Occipital lobe (tissue), 3 donors: Measurements from ENCODE around the gene PARG. TPM values are rescaled to one million over a fixed set of nuclear protein-coding genes. Genes with fewer than 3 reads are reported as not detected.
"Not testable (repeated sequence)": the region's sequence is repeated elsewhere in the genome, so short reads cannot be mapped to it uniquely, and the experiment has no call there.

ENCODE experiments used
- DNase-seq: peaks from one replicate; lab custom pipeline; 2025; lab: John Stamatoyannopoulos, UW
- small RNA-seq: library from RNA; depleted of rRNA; stranded (forward); fragments of <200 nt; gene quantifications from one replicate; pipeline ENCODE3, GENCODE V24; 2014
- total RNA-seq: library from RNA; depleted of rRNA; stranded (reverse); fragments of >200 nt; gene quantifications from one replicate; pipeline ENCODE4 v1.2.3, GENCODE V29; 2014

PARG gene
- total RNA-seq, 1 donor from 2014 or later: 127 TPM

GRCh38 chr10:49830016-49830415 lies 111.8 kb downstream of the PARG start:
- no peak for DNase-seq

DNA sequence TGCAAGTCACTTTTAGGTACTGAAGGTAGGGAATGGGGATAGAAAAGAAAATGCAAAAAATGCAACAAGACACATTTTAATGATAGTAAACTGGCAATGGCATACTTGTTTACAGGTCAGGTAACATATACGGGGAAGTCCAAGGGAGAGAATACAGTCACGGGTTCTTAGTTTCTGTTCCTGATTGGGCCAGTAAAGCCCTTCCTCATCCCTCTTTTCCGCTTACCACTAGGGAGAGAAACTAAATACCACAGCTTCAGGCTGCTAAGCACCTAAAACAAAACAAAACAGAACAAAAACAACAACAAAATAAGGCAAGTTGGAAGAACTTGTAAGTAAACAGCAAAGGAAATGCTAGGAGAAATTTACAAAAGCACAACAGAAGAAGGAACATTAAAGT lies 114.5 kb downstream of the PARG start:
- DNase-seq: no peak

DNA sequence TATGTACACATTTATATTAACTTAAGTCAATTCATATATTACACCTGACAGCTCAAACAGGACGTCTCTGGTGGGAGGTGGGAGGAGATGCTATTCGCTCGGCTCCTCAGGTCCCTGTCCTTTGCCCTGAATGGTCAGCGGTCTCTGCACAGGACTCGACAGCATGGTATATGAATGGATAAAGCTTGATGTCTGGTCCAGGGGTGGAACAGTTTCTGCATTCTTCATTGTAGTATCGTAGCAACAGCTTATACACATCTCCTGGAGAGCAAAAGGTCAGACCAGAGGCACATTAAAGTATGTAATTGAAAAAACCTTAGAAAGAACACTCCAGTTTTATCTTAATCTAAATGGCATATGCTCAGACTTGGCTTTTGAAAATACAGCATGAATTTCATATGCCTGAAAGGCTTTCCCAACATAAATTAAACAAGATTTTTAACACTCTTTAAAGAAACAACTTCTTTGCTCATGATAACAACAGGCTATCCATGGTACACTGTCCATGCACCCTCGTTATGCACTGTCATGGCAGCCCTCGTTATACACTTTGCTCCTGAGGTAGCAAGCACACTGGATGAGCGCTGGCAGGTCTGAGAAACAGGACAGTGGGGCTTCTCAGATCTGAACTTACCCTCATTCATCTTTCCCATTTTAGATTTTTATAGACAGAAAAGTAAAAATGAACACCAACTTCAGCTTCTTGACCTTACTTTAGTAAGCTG lies 122.4 kb downstream of the PARG start:
- DNase-seq: no peak

GRCh38 chr10:49817845-49818244 lies 124.0 kb downstream of the PARG start:
- no peak for DNase-seq

GRCh38 chr10:49803988-49804387 lies 137.8 kb downstream of the PARG start:
- no peak for DNase-seq

DNA sequence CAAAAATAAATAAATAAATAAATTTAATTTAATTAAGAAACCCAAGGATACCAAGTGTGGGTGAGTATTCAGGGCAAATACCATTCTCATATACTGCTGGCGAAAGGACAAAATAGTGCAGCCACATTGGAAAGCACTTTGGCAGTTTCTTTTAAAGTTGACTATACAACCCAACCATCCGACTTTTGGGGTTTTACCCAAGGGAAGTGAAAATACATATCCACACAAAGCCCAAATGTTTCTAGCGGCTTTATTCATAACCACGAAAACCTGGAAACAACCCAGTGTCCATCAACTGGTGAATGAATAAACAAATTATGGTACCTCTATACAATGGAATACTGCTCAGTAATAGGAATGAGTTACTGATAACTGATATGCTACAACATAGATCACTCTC lies 143.6 kb downstream of the PARG start:
- DNase-seq: no peak

DNA sequence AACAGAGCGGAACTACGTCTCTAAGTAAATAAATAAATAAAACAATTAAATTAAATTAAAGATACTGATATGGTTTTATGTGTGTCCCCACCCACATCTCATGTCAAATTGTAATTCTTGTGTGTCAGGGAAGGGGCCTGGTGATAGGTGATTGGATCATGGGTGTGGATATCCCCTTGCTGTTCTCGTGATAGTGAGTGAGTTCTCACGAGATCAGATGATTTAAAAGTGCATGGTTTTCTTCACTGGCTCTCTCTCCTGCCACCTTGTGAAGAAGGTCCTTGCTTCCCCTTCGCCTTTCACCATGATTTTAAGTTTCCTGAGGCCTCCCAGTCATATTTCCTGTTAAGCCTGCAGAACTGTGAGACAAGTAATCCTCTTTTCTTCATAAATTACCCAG lies 150.7 kb downstream of the PARG start:
- no peak for DNase-seq

DNA sequence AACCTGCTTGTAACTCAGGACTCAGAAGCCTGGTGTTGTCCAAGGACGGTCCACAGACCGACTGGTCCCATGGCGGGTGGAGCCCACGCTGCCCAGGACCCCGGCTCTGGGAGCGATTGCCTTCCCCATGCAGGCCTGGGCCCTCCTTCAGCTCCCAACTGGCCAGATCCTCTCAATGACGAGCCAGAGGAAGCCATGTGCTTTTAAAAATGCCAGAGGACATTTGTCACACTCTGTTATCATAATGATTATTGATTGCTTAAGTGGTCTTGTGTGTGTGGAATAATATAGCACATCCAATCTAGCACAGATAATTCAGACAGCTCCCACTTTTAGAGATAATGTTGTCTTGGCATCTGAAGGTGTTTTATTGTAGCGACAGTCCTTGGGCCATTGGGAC lies 157.1 kb downstream of the PARG start:
- no peak for DNase-seq

- no peak for DNase-seq
Measured at GRCh38 chr10:49783645-49784044, 158.2 kb downstream of the PARG start.

DNA sequence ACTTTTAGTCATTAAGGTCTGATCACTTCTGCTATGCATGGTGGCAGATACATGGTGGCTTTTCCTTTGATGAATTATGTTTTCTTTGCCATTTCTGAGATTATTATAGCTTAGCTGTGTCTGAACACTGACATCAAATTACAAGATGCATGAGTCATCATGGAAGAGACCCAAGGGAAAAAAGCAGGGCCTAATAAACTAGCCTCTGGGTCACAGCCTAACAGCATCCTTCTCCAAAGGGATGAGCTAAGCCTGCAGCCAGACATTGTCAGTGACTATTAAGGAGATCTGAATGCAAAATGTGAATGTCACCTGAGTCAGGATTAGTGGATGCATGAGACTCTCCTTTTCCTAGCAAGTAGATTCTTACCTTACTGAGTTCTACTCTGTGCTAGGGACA lies 160.6 kb downstream of the PARG start:
- DNase-seq: no peak

GRCh38 chr10:49778197-49778596 lies 163.6 kb downstream of the PARG start:
- no peak for DNase-seq

DNA sequence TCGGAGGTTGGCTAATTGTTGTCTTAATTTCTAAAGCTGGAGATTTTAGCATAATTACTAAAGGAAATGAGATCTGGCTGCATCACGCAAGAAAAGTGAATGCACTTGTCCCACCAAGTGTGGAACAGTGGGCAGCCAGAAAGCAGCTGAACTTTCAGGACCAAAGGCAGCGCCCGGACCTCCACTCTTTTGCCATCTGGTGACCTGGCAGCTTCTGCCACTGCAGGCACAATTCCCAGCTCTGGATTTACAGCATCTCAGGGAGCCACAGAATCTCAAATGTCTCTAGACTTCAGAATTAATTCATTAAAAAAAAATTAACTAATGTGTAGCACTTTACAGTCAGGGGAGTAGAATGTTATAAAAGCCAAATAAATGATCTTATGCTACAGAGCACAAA lies 165.0 kb downstream of the PARG start:
- DNase-seq: no peak

DNA sequence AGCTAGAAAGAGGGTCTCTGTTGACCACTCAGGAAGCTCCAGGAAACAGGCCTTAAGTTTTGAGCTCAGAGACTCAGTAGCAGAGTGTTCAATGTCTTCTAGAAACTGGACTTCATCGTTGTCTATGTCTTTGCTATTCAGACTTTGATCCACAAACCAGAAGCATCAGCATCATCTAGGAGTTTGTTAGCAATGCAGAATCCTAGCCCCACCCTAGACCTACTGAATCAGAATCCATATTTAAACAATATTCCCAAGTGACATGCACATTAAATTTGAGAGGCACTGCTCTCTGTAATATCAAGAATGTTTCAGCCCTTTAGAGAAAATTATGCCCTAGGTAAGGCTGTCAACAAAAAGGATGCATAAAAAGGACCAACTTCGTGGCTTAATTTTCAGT lies 166.8 kb downstream of the PARG start:
- DNase-seq: no peak

GRCh38 chr10:49772944-49773343 lies 168.9 kb downstream of the PARG start:
- DNase-seq: not testable (repeated sequence)

DNA sequence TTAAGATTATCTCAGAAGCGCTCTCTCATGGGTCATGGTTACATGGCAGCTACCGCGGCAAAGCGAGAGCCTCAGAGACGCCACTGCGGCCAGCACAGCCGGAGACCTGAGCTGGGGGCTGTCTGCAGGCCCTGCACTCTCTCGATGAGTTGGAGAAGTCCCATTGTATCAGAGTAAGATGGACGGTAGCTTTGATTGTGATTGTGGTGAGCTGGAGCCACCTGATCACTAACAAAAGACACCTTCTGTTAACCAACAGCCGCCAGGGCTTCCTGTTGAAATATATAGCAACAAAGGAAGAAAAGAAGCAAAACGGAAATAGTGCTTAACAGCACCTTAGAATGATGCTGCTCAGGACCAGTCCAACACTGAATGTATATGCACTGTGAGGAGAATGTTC lies 170.8 kb downstream of the PARG start:
- not testable (repeated sequence) for DNase-seq

DNA sequence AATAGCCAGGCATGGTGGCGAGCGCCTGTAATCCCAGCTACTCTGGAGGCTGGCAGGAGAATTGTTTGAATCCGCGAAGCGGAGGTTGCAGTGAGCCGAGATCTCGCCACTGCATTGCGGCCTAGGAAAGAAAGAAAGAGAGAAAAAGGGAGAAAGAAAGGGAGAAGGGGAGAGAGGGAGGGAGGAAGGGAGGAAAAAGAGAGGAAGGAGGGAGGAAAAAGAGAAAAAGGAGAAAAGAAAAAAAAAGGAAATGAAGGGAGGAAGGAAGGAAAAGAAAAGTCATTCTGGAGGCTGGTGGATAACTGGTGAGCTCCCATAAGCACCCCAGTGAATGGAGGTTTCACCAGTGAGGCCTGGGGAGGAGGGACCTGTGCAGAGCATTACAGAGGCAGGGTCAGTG lies 172.1 kb downstream of the PARG start:
- DNase-seq: no peak

DNA sequence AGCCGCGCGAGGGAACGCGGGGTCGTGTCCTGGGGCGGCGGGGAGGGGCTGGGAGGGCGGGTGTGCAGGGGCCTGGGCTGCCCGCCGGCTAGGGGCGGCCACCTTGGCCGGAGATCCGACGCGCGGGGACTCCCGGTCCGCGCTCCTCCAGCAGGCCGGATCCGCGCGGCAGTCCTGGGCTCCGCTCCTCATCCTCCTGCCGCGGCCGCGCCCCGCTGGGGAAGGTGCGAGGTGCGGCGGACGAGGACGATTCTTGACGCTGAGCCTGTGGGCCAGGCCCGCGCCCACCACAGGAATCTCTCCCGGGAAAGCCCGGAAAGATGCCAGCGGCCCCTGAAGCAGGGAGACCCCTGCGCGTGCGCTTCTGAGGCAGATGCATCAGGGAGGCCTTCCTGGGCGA lies 173.1 kb downstream of the PARG start:
- DNase-seq: no peak

DNA sequence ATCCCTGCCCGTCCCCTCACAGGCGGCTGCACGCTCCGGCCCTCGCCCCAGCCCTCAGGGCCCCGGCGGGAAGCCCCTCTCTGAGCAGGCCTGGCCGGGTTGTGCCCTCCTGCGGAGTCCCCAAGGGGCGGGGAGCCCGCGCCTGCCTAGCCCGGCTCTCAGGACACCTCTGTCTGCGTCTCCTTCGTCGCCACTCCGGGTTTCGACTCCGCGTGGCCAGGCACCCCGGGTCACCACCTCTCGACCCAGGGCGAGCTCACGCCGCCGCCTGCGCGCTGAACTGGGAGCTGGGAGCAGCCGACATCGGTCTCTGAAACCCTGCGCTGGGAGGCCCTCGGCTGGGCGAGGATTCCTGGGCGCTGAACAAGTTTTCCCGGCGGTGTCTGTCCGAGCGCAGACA lies 173.5 kb downstream of the PARG start:
- no peak for DNase-seq

Small RNAs within 50 kb of the gene (small RNA-seq; reads per million reads assigned to genes)
- gene RNA5SP317 (not detected), gene SNORA74C-2 (not detected)

Other genes with a start within 250 kb of the PARG start
- gene OGDHL, start 179.7 kb downstream of the PARG start, total RNA-seq: 4.2 TPM
- 17.8 TPM for gene TIMM23B, start within 50 bp of the PARG start, total RNA-seq
- gene AGAP6, start 46.4 kb upstream of the PARG start, total RNA-seq: 3.9 TPM
- 34.9 TPM for gene WASHC2A, start 125.9 kb upstream of the PARG start, total RNA-seq